K562 (cell line): ENCODE data around the gene AIF1. TPM values are rescaled to one million over a fixed set of nuclear protein-coding genes. Genes with fewer than 3 reads are reported as not detected.

ENCODE experiments used
- ATAC-seq: fragments of 200-7000 bp; cut with Tn5 transposase; 3 replicates; pipeline ENCODE4 v1.9.1; 2020; ENCODE audit warnings: moderate library complexity
- BruUV-seq: library from RNA; stranded (reverse); fragments of 400-500 nt; replicated peaks from 2 replicates; lab custom pipeline; 2021; lab: Mats Ljungman, UMichigan
- CTCF ChIA-PET: fragments of 300-600 bp; formaldehyde crosslinking; extraction: SDS; loops from one replicate; lab custom pipeline; 2021; ENCODE audit warnings: low intra/inter-chr PET ratio; lab: Yijun Ruan, JAX
- POLR2A ChIA-PET: fragments of 300-600, 350-650 bp; sonication (Branson Sonifier 250); formaldehyde crosslinking; extraction: SDS; loops from one replicate; lab custom pipeline; 2021; ENCODE audit warnings: antibody characterized with exemption, inconsistent platforms; lab: Yijun Ruan, JAX
- DNase-seq, 4 experiments: peaks; one replicate each; pipeline versions ENCODE4 v3.0.0 to v3.0.0-alpha.2; 2011 to 2018; ENCODE audit warnings: low spot score in 3 of 4, mixed read lengths in 3 of 4; ENCODE audit errors: extremely low read depth in 1 of 4
- FAIRE-seq: peaks from 2 replicates; lab custom pipeline; 2011; peaks lifted over from hg19 to GRCh38; lab: Jason Lieb, UNC
- H2AFZ ChIP-seq: 2 replicates; pipeline ENCODE4 v1.6.0; 2011; ENCODE audit warnings: low read depth, low read length, control low read depth, inconsistent platforms
- H3K27ac ChIP-seq: fragments of 200-600 bp; 3 replicates; pipeline ENCODE4 v1.8.0; 2011; ENCODE audit warnings: low read depth, mild to moderate bottlenecking, control low read depth, inconsistent platforms, low read length, moderate library complexity, mixed read lengths; ENCODE audit errors: extremely low read depth
- H3K27me3 ChIP-seq, 2 experiments: fragments of 300-600 bp in 1 of 2; 2 replicates in 1 of 2; 3 replicates in 1 of 2; pipeline versions ENCODE4 v1.6.0 to v1.8.0; 2011; ENCODE audit warnings: inconsistent platforms in 2 of 2, low read length in 2 of 2, mild to moderate bottlenecking in 1 of 2, mixed read lengths in 1 of 2, moderate library complexity in 1 of 2; ENCODE audit not compliant: control insufficient read depth in 2 of 2, insufficient read depth in 2 of 2
- H3K36me3 ChIP-seq: fragments of 300-600 bp; 3 replicates; pipeline ENCODE4 v1.8.0; 2011; ENCODE audit warnings: mild to moderate bottlenecking, low read length, inconsistent platforms; ENCODE audit not compliant: control insufficient read depth, insufficient read depth
- H3K4me1 ChIP-seq, 2 experiments: fragments of 200-600 bp in 1 of 2; replicated peaks in 1 of 2; 2 replicates in 1 of 2; 3 replicates in 1 of 2; pipeline versions ENCODE4 v1.5.1 to v1.8.0; 2011; ENCODE audit warnings: inconsistent platforms in 2 of 2, low read length in 2 of 2, mild to moderate bottlenecking in 1 of 2, mixed read lengths in 1 of 2, moderate library complexity in 1 of 2; ENCODE audit not compliant: control insufficient read depth in 2 of 2, insufficient read depth in 2 of 2
- H3K4me2 ChIP-seq: 2 replicates; pipeline ENCODE4 v1.6.1; 2011; ENCODE audit warnings: low read length, control low read depth, inconsistent platforms, mixed read lengths; ENCODE audit not compliant: insufficient read depth
- H3K4me3 ChIP-seq: fragments of 200-600 bp; sonication (generic), shearing (Covaris generic); 2 replicates; pipeline ENCODE4 v1.5.1; 2016; ENCODE audit warnings: control low read depth, inconsistent platforms
- H3K79me2 ChIP-seq: fragments of 200-600 bp; 3 replicates; pipeline ENCODE4 v1.8.0; 2011; ENCODE audit warnings: low read length, inconsistent platforms; ENCODE audit not compliant: control insufficient read depth, insufficient read depth
- H3K9ac ChIP-seq, 2 experiments: 2 replicates each; pipeline versions ENCODE4 v1.6.0 to v1.6.1; 2011; ENCODE audit warnings: low read depth in 2 of 2, low read length in 2 of 2, control low read depth in 1 of 2, inconsistent platforms in 1 of 2, mild to moderate bottlenecking in 1 of 2, mixed read lengths in 1 of 2; ENCODE audit not compliant: insufficient read depth in 1 of 2
- H3K9me1 ChIP-seq: one replicate; pipeline ENCODE4 v1.6.0; 2011; ENCODE audit warnings: inconsistent platforms, mild to moderate bottlenecking, low read length, moderate library complexity; ENCODE audit not compliant: control insufficient read depth, insufficient read depth
- H3K9me3 ChIP-seq: replicated peaks from 2 replicates; pipeline ENCODE4 v1.5.1; 2011; ENCODE audit warnings: low read depth, low read length, inconsistent platforms; ENCODE audit not compliant: control insufficient read depth, insufficient read depth
- H4K20me1 ChIP-seq: replicated peaks from 2 replicates; pipeline ENCODE4 v1.6.1; 2011; ENCODE audit warnings: low read length, inconsistent platforms, mixed read lengths; ENCODE audit not compliant: control insufficient read depth, insufficient read depth
- CBFB ChIP-seq: sonication (generic); formaldehyde crosslinking; IDR thresholded peaks from 2 replicates; pipeline ENCODE4 v1.4.0; 2020; ENCODE audit warnings: mild to moderate bottlenecking, missing genetic modification reagents
- ETV6 ChIP-seq, 3 experiments: fragments of 150-350 bp in 1 of 3; sonication (generic) in 1 of 3; formaldehyde crosslinking in 1 of 3; IDR thresholded peaks; 2 replicates each; pipeline versions ENCODE4 v1.6.1 to v1.8.0; 2014 to 2022; ENCODE audit warnings: borderline replicate concordance in 2 of 3, low read depth in 2 of 3, antibody characterized with exemption in 1 of 3, low read length in 1 of 3, mild to moderate bottlenecking in 1 of 3, missing genetic modification reagents in 1 of 3
- GABPA ChIP-seq: fragments of 200-800 bp; sonication (Bioruptor generic); conservative IDR thresholded peaks from 2 replicates; pipeline ENCODE4 v1.6.1; 2016; ENCODE audit warnings: low read depth, missing genetic modification characterization, missing compliant biosample characterization
- HMG20B ChIP-seq: fragments of 250-450 bp; sonication (Bioruptor Pico); IDR thresholded peaks from 2 replicates; pipeline ENCODE4 v1.5.0; 2021; ENCODE audit warnings: mild to moderate bottlenecking
- KAT2B ChIP-seq: IDR thresholded peaks from one replicate; pipeline ENCODE4 v1.6.1; 2012; ENCODE audit warnings: low read depth, mild to moderate bottlenecking, control low read depth, inconsistent platforms, low read length, moderate library complexity
- MXI1 ChIP-seq: IDR thresholded peaks from 2 replicates; pipeline ENCODE4 v1.6.1; 2011; ENCODE audit warnings: low read depth, mild to moderate bottlenecking, improper control_type of control experiment, low read length
- RAD51 ChIP-seq: fragments of 450-650 bp; IDR thresholded peaks from 2 replicates; pipeline ENCODE4 v1.7.1; 2016; ENCODE audit warnings: low read depth, mild to moderate bottlenecking, borderline replicate concordance
- SPI1 ChIP-seq: IDR thresholded peaks from 2 replicates; pipeline ENCODE4 v1.6.1; 2011; ENCODE audit warnings: low read depth, low read length, control low read depth, borderline replicate concordance
- TEAD1 ChIP-seq, 2 experiments: fragments of 450-650 bp in 1 of 2; sonication (generic) in 1 of 2; formaldehyde crosslinking; IDR thresholded peaks; 2 replicates each; pipeline versions ENCODE4 v1.4.0 to v1.8.0; 2020 to 2022; ENCODE audit warnings: mild to moderate bottlenecking in 2 of 2, missing genetic modification reagents in 1 of 2
- VEZF1 ChIP-seq: fragments of 200-800 bp; sonication (Bioruptor generic); IDR thresholded peaks from 2 replicates; pipeline ENCODE4 v1.6.1; 2017; ENCODE audit warnings: missing genetic modification characterization, missing compliant biosample characterization
- ZBTB7A ChIP-seq: IDR thresholded peaks from 2 replicates; pipeline ENCODE4 v1.6.1; 2011; ENCODE audit warnings: low read depth, mild to moderate bottlenecking, low read length, moderate library complexity, borderline replicate concordance; ENCODE audit not compliant: control insufficient read depth
- ZNF175 ChIP-seq: fragments of 200-800 bp; sonication (Bioruptor generic); IDR thresholded peaks from 2 replicates; pipeline ENCODE4 v1.6.1; 2016; ENCODE audit warnings: low read depth, mild to moderate bottlenecking, missing genetic modification characterization, missing compliant biosample characterization
- ZNF766 ChIP-seq: fragments of 200-800 bp; sonication (Bioruptor generic); conservative IDR thresholded peaks from 2 replicates; pipeline ENCODE4 v1.6.1; 2016; ENCODE audit warnings: missing genetic modification characterization, missing compliant biosample characterization
- WGBS: fragments of 100-300 bp; shearing (Covaris generic); methylation state at CpG from one replicate; pipeline ENCODE4 v1.1.6; 2016; ENCODE audit warnings: low coverage, mixed read lengths; ENCODE audit not compliant: insufficient coverage; ENCODE audit errors: missing lambda C conversion rate; 5-methylcytosine and 5-hydroxymethylcytosine counted together
- in situ Hi-C: fragments of 300-500 bp; cut with MboI; formaldehyde crosslinking; loops from 4 replicates; pipeline ENCODE4 v1.15.0; 2018; ENCODE audit warnings: inconsistent platforms, mixed read lengths
- intact Hi-C: fragments of 100-400 bp; cut with micrococcal nuclease; formaldehyde crosslinking; loops from 2 replicates; pipeline ENCODE4 v1.14.2; 2022
- polyA plus RNA-seq, 8 experiments: library from polyadenylated mRNA; depleted of rRNA in 4 of 8; stranded (reverse) in 5 of 8; unstranded in 3 of 8; fragments of >200 nt; fragmentation: Nextera tagmentation in 2 of 8; fragmentation: Illumina TruSeq in 1 of 8; extraction: Ambion mirVana in 2 of 8; extraction: Trizol in 1 of 8; gene quantifications; 2 replicates each; pipeline versions ENCODE4 v1.2.1 to v1.2.3, GENCODE V29; 2011 to 2014; ENCODE audit warnings: inconsistent platforms in 1 of 8, missing spikeins in 1 of 8
- total RNA-seq, 7 experiments: library from RNA; depleted of rRNA in 6 of 7; stranded (reverse); fragments of >200 nt in 6 of 7; fragmentation: Illumina TruSeq in 2 of 7; extraction: Trizol in 2 of 7; gene quantifications; 2 replicates each; pipeline versions ENCODE4 v1.2.1 to v1.2.3, GENCODE V29; 2011 to 2021; ENCODE audit warnings: low replicate concordance in 1 of 7
- TF ChIP-seq, protein P1 (sequence below): sonication (generic); formaldehyde crosslinking; IDR thresholded peaks from 2 replicates; pipeline ENCODE4 v1.5.0; 2020; ENCODE audit warnings: missing genetic modification reagents
- TF ChIP-seq, protein P2 (sequence below): sonication (generic); formaldehyde crosslinking; IDR thresholded peaks from 2 replicates; pipeline ENCODE4 v1.9.0; 2022; ENCODE audit warnings: mild to moderate bottlenecking, missing genetic modification reagents
- TF ChIP-seq, protein P3 (sequence below): conservative IDR thresholded peaks from 2 replicates; pipeline ENCODE4 v1.6.1; 2011; ENCODE audit warnings: low read depth, mild to moderate bottlenecking, low read length; ENCODE audit not compliant: control insufficient read depth

The AIF1 gene
- total and polyA plus RNA-seq, 9 of the 15 experiments (the other 6 are each of a cell fraction or from before 2014, with no cell fraction given) = 9.4 to 33.4 (median 19.4) TPM

- H3K27ac ChIP-seq = no peak overlapping the region
- in situ Hi-C loops (no loop called here), intact Hi-C loops (loop anchor here (10.0 kb wide), 1 partner anchor 392 kb away; no protein-coding TSS in a partner anchor)
- H3K4me1 ChIP-seq = peaks cover 27 to 30% of the 10 kb centered on the region in 2 experiments
- 26% methylated on average over 9 of the region's 9 CpGs for WGBS
- no peaks in the 10 kb centered on the region for H3K27me3 ChIP-seq
- no peaks in the 10 kb centered on the region for H3K9me3 ChIP-seq
- FAIRE-seq = no peak
- POLR2A ChIA-PET = interaction anchor here (0.5 to 1.8 kb wide), 6 partner anchors 9 to 495 kb away, joined by 3 to 8 read pairs (median 4); partner anchors contain the start of gene DDX39B
- H3K9me1 ChIP-seq = no peaks in the 10 kb centered on the region
- no peaks in the 10 kb centered on the region for H3K36me3 ChIP-seq
- no peaks in the 10 kb centered on the region for H4K20me1 ChIP-seq
- no peak for ATAC-seq
- peak overlapping the region; percentile 51 for H2AFZ ChIP-seq
- no peak overlapping the region for H3K4me2 ChIP-seq
- H3K9ac ChIP-seq = peak overlapping the region in 1 of 2 experiments; percentile 18; a peak in 2 of 4 replicates
- BruUV-seq = no TSS peak
- H3K79me2 ChIP-seq = no peaks in the 10 kb centered on the region
- DNase-seq = no peak
- CTCF ChIA-PET = no interaction called here
- no peak overlapping the region for H3K4me3 ChIP-seq
- TF ChIP-seq VEZF1 (CRISPR knock-in tag) (peak; percentile 41), KAT2B (no peak), GABPA (tag) (peak; percentile 45; the same call in 1 of the 2 replicates), ZNF766 (CRISPR knock-in tag) (0 out of 2 replicates have a peak, but pooled peaks have one; percentile 17), SPI1 (peak; percentile 83), ZBTB7A (peak; percentile 44; the same call in 1 of the 2 replicates), ETV6 (IDR thresholded peaks at IDR 0.05; ENCODE audit: borderline replicate concordance in 1 of 2, low read depth in 2 of 2, low read length in 1 of 2) (peak in 1 of 2 experiments; percentile 57; a peak in 1 of 4 replicates), ETV6 (CRISPR knock-in tag; IDR thresholded peaks at IDR 0.05; ENCODE audit: borderline replicate concordance) (no peak), HMG20B (no peak), MXI1 (no peak), TEAD1 (CRISPR knock-in tag; IDR thresholded peaks at IDR 0.05) (no peak), RAD51 (0 out of 2 replicates have a peak, but pooled peaks have one; percentile 28), CBFB (CRISPR knock-in tag) (no peak), ZNF175 (CRISPR knock-in tag) (no peak)
- TF ChIP-seq, protein P1, sequence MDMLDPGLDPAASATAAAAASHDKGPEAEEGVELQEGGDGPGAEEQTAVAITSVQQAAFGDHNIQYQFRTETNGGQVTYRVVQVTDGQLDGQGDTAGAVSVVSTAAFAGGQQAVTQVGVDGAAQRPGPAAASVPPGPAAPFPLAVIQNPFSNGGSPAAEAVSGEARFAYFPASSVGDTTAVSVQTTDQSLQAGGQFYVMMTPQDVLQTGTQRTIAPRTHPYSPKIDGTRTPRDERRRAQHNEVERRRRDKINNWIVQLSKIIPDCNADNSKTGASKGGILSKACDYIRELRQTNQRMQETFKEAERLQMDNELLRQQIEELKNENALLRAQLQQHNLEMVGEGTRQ (CRISPR knock-in tag) = peak; percentile 15; the same call in 1 of the 2 replicates
- TF ChIP-seq, protein P2, sequence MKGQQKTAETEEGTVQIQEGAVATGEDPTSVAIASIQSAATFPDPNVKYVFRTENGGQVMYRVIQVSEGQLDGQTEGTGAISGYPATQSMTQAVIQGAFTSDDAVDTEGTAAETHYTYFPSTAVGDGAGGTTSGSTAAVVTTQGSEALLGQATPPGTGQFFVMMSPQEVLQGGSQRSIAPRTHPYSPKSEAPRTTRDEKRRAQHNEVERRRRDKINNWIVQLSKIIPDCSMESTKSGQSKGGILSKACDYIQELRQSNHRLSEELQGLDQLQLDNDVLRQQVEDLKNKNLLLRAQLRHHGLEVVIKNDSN (CRISPR knock-in tag) = peak; percentile 35; the same call in 1 of the 2 replicates
- TF ChIP-seq, protein P3, sequence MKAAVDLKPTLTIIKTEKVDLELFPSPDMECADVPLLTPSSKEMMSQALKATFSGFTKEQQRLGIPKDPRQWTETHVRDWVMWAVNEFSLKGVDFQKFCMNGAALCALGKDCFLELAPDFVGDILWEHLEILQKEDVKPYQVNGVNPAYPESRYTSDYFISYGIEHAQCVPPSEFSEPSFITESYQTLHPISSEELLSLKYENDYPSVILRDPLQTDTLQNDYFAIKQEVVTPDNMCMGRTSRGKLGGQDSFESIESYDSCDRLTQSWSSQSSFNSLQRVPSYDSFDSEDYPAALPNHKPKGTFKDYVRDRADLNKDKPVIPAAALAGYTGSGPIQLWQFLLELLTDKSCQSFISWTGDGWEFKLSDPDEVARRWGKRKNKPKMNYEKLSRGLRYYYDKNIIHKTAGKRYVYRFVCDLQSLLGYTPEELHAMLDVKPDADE = no peak
These were observed 28.3 kb upstream of the AIF1 start for GRCh38 chr6:31586599-31587281.
